Right atrium auricular region (tissue), 2 donors: Measurements from ENCODE around the gene ETS1. TPM values are rescaled to one million over a fixed set of nuclear protein-coding genes. Genes with fewer than 3 reads are reported as not detected.
A peak's percentile ranks its signal among the peaks of the same experiment; 100 is the strongest.

Source experiments
- DNase-seq: peaks from one replicate; pipeline ENCODE4 v3.0.0-alpha.2; 2019; ENCODE audit warnings: low spot score
- H3K27ac ChIP-seq, 2 donors: fragments of 200-600 bp; sonication (generic); 1 replicate in 1 of 2; 2 replicates in 1 of 2; pipeline ENCODE4 v1.5.1; 2016 to 2019
- H3K27me3 ChIP-seq, 2 donors: fragments of 200-600 bp; sonication (generic); one replicate each; pipeline versions ENCODE4 v1.5.1 to v1.6.0; 2017 to 2019
- H3K36me3 ChIP-seq: fragments of 200-600 bp; sonication (generic); one replicate; pipeline ENCODE4 v1.5.1; 2016
- H3K4me1 ChIP-seq, 2 donors: fragments of 200-600 bp; sonication (generic); one replicate each; pipeline versions ENCODE4 v1.5.1 to v1.6.0; 2017 to 2019
- H3K4me3 ChIP-seq, 2 donors: fragments of 200-600 bp; sonication (generic); 1 replicate in 1 of 2; 2 replicates in 1 of 2; pipeline ENCODE4 v1.5.1; 2017 to 2019; ENCODE audit warnings: mild to moderate bottlenecking in 1 of 2, moderate library complexity in 1 of 2
- H3K9me3 ChIP-seq, 2 donors: fragments of 200-600 bp; sonication (generic); one replicate each; pipeline ENCODE4 v1.5.1; 2019
- CTCF ChIP-seq, 2 donors: fragments of 200-600 bp; sonication (generic); IDR thresholded peaks; one replicate each; pipeline ENCODE4 v1.5.1; 2019; ENCODE audit warnings: antibody characterized with exemption in 2 of 2
- total RNA-seq, 2 donors: library from RNA; depleted of rRNA; stranded (reverse); fragments of >200 nt; gene quantifications; one replicate each; pipeline ENCODE4 v1.1.0, GENCODE V29; 2016

ETS1 gene
- total RNA-seq, 2 donors from 2014 or later = 37.9 to 46.6 TPM

GRCh38 chr11:128480066-128480465 lies 107.3 kb downstream of the ETS1 start:
- H3K9me3 ChIP-seq = no peaks in the 10 kb centered on the region
- H3K27me3 ChIP-seq = no peaks in the 10 kb centered on the region
- DNase-seq = no peak
- TF ChIP-seq CTCF (IDR thresholded peaks at IDR 0.05) = no peak
- peak overlapping the region; percentile 60 to 69 for H3K27ac ChIP-seq
- H3K4me1 ChIP-seq = peaks cover 2 to 86% of the 10 kb centered on the region in 2 donors
- no peak overlapping the region for H3K4me3 ChIP-seq
- H3K36me3 ChIP-seq = peaks cover 47% of the 10 kb centered on the region

- Histone ChIP-seq H3K36me3 (peaks cover 39% of the 10 kb centered on the region), H3K4me1 (peaks cover 2 to 94% of the 10 kb centered on the region in 2 donors), H3K27ac (peak overlapping the region in 1 of 2 donors; percentile 69)
Observed at GRCh38 chr11:128479144-128479543, 108.2 kb downstream of the ETS1 start.

DNA sequence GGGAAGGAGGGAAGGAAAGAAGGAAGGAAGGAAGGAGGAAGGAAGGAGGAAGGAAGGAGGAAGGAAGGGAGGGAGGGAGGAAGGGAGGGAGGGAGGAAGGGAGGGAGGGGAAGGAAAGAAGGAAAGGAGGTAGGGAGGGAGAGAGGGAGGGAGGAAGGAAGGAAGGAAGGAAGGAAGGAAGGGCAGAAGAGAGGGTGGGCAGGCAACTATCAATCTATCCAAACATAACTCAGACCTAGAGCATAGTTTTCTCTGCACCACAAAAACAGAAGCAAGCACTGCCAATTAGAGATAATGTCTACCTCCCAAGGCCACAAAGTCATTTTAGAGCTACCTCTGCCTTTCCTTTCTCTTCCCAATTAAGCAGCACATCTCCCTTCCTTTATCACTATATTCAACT lies 109.1 kb downstream of the ETS1 start:
- no peak for TF ChIP-seq CTCF (IDR thresholded peaks at IDR 0.05)
- no peaks in the 10 kb centered on the region for H3K9me3 ChIP-seq
- no peak for DNase-seq
- H3K27me3 ChIP-seq = no peaks in the 10 kb centered on the region
- peaks cover 2 to 96% of the 10 kb centered on the region in 2 donors for H3K4me1 ChIP-seq
- no peak overlapping the region for H3K27ac ChIP-seq
- H3K36me3 ChIP-seq = peaks cover 39% of the 10 kb centered on the region
- no peak overlapping the region for H3K4me3 ChIP-seq

More at GRCh38 chr11:128479144-128479543, 108.2 kb downstream of the ETS1 start:
- no peak overlapping the region for H3K4me3 ChIP-seq
- TF ChIP-seq CTCF (IDR thresholded peaks at IDR 0.05) = no peak
- no peak for DNase-seq
- H3K27me3 ChIP-seq = no peaks in the 10 kb centered on the region
- H3K9me3 ChIP-seq = no peaks in the 10 kb centered on the region

GRCh38 chr11:128477811-128478210 lies 109.5 kb downstream of the ETS1 start:
- peaks cover 2 to 96% of the 10 kb centered on the region in 2 donors for H3K4me1 ChIP-seq

DNA sequence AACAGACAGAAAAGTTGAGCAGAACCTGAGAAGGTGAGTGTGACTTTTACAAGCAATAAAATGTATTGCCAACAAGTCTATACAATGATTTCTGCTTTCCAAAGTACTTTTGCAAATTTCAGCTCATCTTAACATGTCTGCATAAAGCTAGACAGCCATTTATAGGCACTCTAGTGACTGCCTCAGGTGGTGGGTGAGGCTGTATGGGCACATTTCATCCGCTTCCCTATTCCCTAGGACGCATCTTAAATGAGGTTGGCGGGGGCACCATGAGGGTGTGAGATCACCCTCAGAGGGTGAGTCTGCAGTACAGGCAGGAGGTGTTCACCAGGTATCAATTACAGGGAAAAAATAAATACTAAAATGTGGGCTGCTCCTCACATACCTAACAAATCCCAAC lies 110.1 kb downstream of the ETS1 start:
- Histone ChIP-seq H3K4me1 (peaks cover 2 to 96% of the 10 kb centered on the region in 2 donors), H3K36me3 (peaks cover 44% of the 10 kb centered on the region), H3K27me3 (no peaks in the 10 kb centered on the region), H3K9me3 (no peaks in the 10 kb centered on the region), H3K4me3 (no peak overlapping the region), H3K27ac (no peak overlapping the region)
- no peak for TF ChIP-seq CTCF (IDR thresholded peaks at IDR 0.05)
- DNase-seq = no peak

More at GRCh38 chr11:128477811-128478210, 109.5 kb downstream of the ETS1 start:
- Histone ChIP-seq H3K4me3 (no peak overlapping the region), H3K27ac (no peak overlapping the region), H3K9me3 (no peaks in the 10 kb centered on the region), H3K36me3 (peaks cover 39% of the 10 kb centered on the region), H3K27me3 (no peaks in the 10 kb centered on the region)
- no peak for DNase-seq
- TF ChIP-seq CTCF (IDR thresholded peaks at IDR 0.05) = no peak

GRCh38 chr11:128476729-128477128 lies 110.6 kb downstream of the ETS1 start:
- Histone ChIP-seq H3K4me1 (peaks cover 2 to 94% of the 10 kb centered on the region in 2 donors), H3K27ac (no peak overlapping the region), H3K9me3 (no peaks in the 10 kb centered on the region), H3K4me3 (no peak overlapping the region), H3K36me3 (peaks cover 44% of the 10 kb centered on the region), H3K27me3 (no peaks in the 10 kb centered on the region)
- no peak for DNase-seq
- no peak for TF ChIP-seq CTCF (IDR thresholded peaks at IDR 0.05)
